Measurements from ENCODE around the gene USP48. TPM values are rescaled to one million over a fixed set of nuclear protein-coding genes. Genes with fewer than 3 reads are reported as not detected.

The USP48 gene
- total RNA-seq, 1 donor from 2014 or later: 78.7 TPM

DNA sequence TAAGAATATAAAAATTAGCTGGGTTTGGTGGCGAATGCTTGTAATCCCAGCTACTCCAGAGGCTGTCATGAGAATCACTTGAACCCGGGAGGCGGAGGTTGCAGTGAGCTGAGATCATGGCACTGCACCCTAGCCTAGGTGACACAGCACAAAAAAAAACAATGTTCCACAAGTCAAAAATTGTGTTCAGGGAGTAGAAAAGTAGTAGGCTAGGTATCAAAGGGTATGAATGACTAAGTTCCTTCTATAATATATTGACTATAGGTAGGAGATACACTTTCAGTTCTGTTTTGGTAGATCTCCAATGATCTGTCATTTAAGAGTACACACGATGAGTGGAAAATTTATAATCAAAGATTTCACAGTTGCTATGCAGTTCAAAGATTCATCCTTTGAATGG lies 16.7 kb downstream of the USP48 start:
- H3K9me3 Mint-ChIP-seq (ENCODE audit: unreplicated experiment): no peaks in the 10 kb centered on the region
- no peak for DNase-seq
- TF ChIP-seq, protein P1, sequence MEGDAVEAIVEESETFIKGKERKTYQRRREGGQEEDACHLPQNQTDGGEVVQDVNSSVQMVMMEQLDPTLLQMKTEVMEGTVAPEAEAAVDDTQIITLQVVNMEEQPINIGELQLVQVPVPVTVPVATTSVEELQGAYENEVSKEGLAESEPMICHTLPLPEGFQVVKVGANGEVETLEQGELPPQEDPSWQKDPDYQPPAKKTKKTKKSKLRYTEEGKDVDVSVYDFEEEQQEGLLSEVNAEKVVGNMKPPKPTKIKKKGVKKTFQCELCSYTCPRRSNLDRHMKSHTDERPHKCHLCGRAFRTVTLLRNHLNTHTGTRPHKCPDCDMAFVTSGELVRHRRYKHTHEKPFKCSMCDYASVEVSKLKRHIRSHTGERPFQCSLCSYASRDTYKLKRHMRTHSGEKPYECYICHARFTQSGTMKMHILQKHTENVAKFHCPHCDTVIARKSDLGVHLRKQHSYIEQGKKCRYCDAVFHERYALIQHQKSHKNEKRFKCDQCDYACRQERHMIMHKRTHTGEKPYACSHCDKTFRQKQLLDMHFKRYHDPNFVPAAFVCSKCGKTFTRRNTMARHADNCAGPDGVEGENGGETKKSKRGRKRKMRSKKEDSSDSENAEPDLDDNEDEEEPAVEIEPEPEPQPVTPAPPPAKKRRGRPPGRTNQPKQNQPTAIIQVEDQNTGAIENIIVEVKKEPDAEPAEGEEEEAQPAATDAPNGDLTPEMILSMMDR (IDR thresholded peaks at IDR 0.05; ENCODE audit: partially characterized antibody, unreplicated experiment): no peak
- H3K4me3 Mint-ChIP-seq (ENCODE audit: unreplicated experiment): no peak overlapping the region
- H3K36me3 Mint-ChIP-seq (ENCODE audit: unreplicated experiment): no peaks in the 10 kb centered on the region
- H3K27ac Mint-ChIP-seq (ENCODE audit: unreplicated experiment): no peak overlapping the region
- peaks cover 7% of the 10 kb centered on the region for H3K4me1 Mint-ChIP-seq (ENCODE audit: low read depth, unreplicated experiment)
- no peaks in the 10 kb centered on the region for H3K27me3 Mint-ChIP-seq (ENCODE audit: unreplicated experiment)

GRCh38 chr1:21764615-21765423 lies 18.1 kb downstream of the USP48 start:
- Mint-ChIP-seq H3K9me3 (ENCODE audit: unreplicated experiment) (no peaks in the 10 kb centered on the region), H3K4me3 (ENCODE audit: unreplicated experiment) (no peak overlapping the region), H3K27ac (ENCODE audit: unreplicated experiment) (no peak overlapping the region), H3K27me3 (ENCODE audit: unreplicated experiment) (no peaks in the 10 kb centered on the region), H3K4me1 (ENCODE audit: low read depth, unreplicated experiment) (peaks cover 7% of the 10 kb centered on the region), H3K36me3 (ENCODE audit: unreplicated experiment) (no peaks in the 10 kb centered on the region)
- TF ChIP-seq, protein P1 (IDR thresholded peaks at IDR 0.05; ENCODE audit: partially characterized antibody, unreplicated experiment): no peak
- DNase-seq: no peak

GRCh38 chr1:21763694-21764419 lies 19.1 kb downstream of the USP48 start:
- H3K4me3 Mint-ChIP-seq (ENCODE audit: unreplicated experiment): no peak overlapping the region
- peaks cover 7% of the 10 kb centered on the region for H3K4me1 Mint-ChIP-seq (ENCODE audit: low read depth, unreplicated experiment)
- no peak for DNase-seq
- no peak overlapping the region for H3K27ac Mint-ChIP-seq (ENCODE audit: unreplicated experiment)
- H3K9me3 Mint-ChIP-seq (ENCODE audit: unreplicated experiment): no peaks in the 10 kb centered on the region
- no peaks in the 10 kb centered on the region for H3K36me3 Mint-ChIP-seq (ENCODE audit: unreplicated experiment)
- TF ChIP-seq, protein P1 (IDR thresholded peaks at IDR 0.05; ENCODE audit: partially characterized antibody, unreplicated experiment): no peak
- H3K27me3 Mint-ChIP-seq (ENCODE audit: unreplicated experiment): no peaks in the 10 kb centered on the region

DNA sequence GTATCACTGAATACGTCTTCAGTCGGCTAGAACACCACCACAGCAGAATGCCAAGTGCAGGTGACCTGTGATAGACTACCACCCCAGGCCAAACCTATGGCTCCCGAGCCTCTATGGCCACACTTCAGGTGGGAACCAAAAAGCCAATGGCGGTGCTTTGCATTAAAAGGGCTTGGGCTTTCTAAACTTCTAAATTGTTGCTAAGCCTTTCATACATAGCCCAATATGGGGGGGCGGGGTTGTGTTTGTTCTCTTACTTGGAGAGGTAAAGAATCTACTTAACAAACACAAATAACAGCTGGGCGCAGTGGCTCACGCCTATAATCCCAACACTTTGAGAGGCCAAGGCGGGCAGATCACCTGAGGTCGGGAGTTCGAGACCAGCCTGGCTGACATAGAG lies 19.7 kb downstream of the USP48 start:
- H3K27me3 Mint-ChIP-seq (ENCODE audit: unreplicated experiment): no peaks in the 10 kb centered on the region
- H3K27ac Mint-ChIP-seq (ENCODE audit: unreplicated experiment): no peak overlapping the region
- H3K36me3 Mint-ChIP-seq (ENCODE audit: unreplicated experiment): no peaks in the 10 kb centered on the region
- peaks cover 7% of the 10 kb centered on the region for H3K4me1 Mint-ChIP-seq (ENCODE audit: low read depth, unreplicated experiment)
- H3K4me3 Mint-ChIP-seq (ENCODE audit: unreplicated experiment): no peak overlapping the region
- H3K9me3 Mint-ChIP-seq (ENCODE audit: unreplicated experiment): no peaks in the 10 kb centered on the region
- TF ChIP-seq, protein P1 (IDR thresholded peaks at IDR 0.05; ENCODE audit: partially characterized antibody, unreplicated experiment): no peak
- no peak for DNase-seq

DNA sequence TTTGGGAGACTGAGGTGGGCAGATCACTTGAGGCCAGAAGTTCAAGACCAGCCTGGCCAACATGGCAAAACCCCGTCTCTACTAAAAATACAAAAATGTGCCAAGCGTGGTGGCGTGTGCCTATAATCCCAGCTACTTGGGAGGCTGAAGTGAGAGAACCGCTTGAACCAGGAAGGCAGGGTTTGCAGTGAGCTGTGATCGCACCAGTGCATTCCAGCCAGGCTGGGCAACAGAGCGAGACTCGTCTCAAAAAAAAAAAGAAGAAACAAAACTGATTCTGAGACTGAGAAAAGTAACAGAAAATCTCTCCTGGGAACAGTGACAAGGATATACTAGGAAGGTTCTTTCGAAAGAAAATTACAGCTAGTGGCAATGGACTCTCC lies 20.9 kb downstream of the USP48 start:
- no peak overlapping the region for H3K4me3 Mint-ChIP-seq (ENCODE audit: unreplicated experiment)
- no peaks in the 10 kb centered on the region for H3K27me3 Mint-ChIP-seq (ENCODE audit: unreplicated experiment)
- no peak for DNase-seq
- peaks cover 7% of the 10 kb centered on the region for H3K4me1 Mint-ChIP-seq (ENCODE audit: low read depth, unreplicated experiment)
- no peak overlapping the region for H3K27ac Mint-ChIP-seq (ENCODE audit: unreplicated experiment)
- TF ChIP-seq, protein P1 (IDR thresholded peaks at IDR 0.05; ENCODE audit: partially characterized antibody, unreplicated experiment): no peak
- H3K36me3 Mint-ChIP-seq (ENCODE audit: unreplicated experiment): no peaks in the 10 kb centered on the region
- no peaks in the 10 kb centered on the region for H3K9me3 Mint-ChIP-seq (ENCODE audit: unreplicated experiment)
